GM23338 (cell line): ENCODE measurements around the gene PRKACA. TPM values are rescaled to one million over a fixed set of nuclear protein-coding genes. Genes with fewer than 3 reads are reported as not detected.

Experiments used
- ATAC-seq: fragments of 200-7000 bp; cut with Tn5 transposase; 3 replicates; pipeline ENCODE4 v1.9.1; 2020
- DNase-seq: peaks from one replicate; pipeline ENCODE4 v3.0.0-alpha.2; 2015; ENCODE audit warnings: low spot score
- H2AFZ ChIP-seq: fragments of 200-600 bp; sonication (generic); 2 replicates; pipeline ENCODE4 v1.8.0; 2016; ENCODE audit warnings: antibody characterized with exemption, mild to moderate bottlenecking, moderate library complexity
- H3F3A ChIP-seq: fragments of 200-600 bp; sonication (generic); replicated peaks from 2 replicates; pipeline ENCODE4 v1.8.0; 2017; ENCODE audit warnings: antibody characterized with exemption, mixed run types, low read depth
- H3K27ac ChIP-seq: fragments of 200-600 bp; sonication (generic); 2 replicates; pipeline ENCODE4 v1.6.1; 2016; ENCODE audit warnings: low read depth
- H3K27me3 ChIP-seq: fragments of 200-600 bp; sonication (generic); 2 replicates; pipeline ENCODE4 v1.8.0; 2016; ENCODE audit warnings: mild to moderate bottlenecking, mixed run types, moderate library complexity; ENCODE audit not compliant: insufficient read depth
- H3K36me3 ChIP-seq: fragments of 200-600 bp; sonication (generic); 2 replicates; pipeline ENCODE4 v1.8.0; 2016; ENCODE audit warnings: mild to moderate bottlenecking; ENCODE audit not compliant: insufficient read depth
- H3K4me1 ChIP-seq: fragments of 200-600 bp; sonication (generic); 2 replicates; pipeline ENCODE4 v1.8.0; 2016; ENCODE audit warnings: mild to moderate bottlenecking, moderate library complexity; ENCODE audit not compliant: insufficient read depth
- H3K4me2 ChIP-seq: fragments of 200-600 bp; sonication (generic); 2 replicates; pipeline ENCODE4 v1.7.1; 2017; ENCODE audit warnings: mixed run types
- H3K4me3 ChIP-seq: fragments of 200-600 bp; sonication (generic); 2 replicates; pipeline ENCODE4 v1.6.1; 2016; ENCODE audit warnings: mixed run types
- H3K79me2 ChIP-seq: fragments of 200-600 bp; sonication (generic); replicated peaks from 2 replicates; pipeline ENCODE4 v1.8.0; 2017; ENCODE audit warnings: mild to moderate bottlenecking; ENCODE audit not compliant: insufficient read depth
- H3K9me2 ChIP-seq: fragments of 200-600 bp; sonication (generic); 2 replicates; pipeline ENCODE4 v1.8.0; 2017; ENCODE audit not compliant: insufficient read depth
- H4K20me1 ChIP-seq: fragments of 200-600 bp; sonication (generic); replicated peaks from 2 replicates; pipeline ENCODE4 v1.8.0; 2017; ENCODE audit warnings: mild to moderate bottlenecking; ENCODE audit not compliant: insufficient read depth
- H3K27ac Mint-ChIP-seq: 2 replicates; pipeline ENCODE4 v1.8.0; 2020; ENCODE audit warnings: inconsistent platforms, mild to moderate bottlenecking, moderate library complexity, mixed read lengths
- H3K27me3 Mint-ChIP-seq: 3 replicates; pipeline ENCODE4 v1.8.0; 2022; ENCODE audit warnings: low read depth, mild to moderate bottlenecking, moderate library complexity, mixed read lengths, inconsistent platforms; ENCODE audit not compliant: insufficient read depth, poor library complexity
- H3K36me3 Mint-ChIP-seq: 3 replicates; pipeline ENCODE4 v1.8.0; 2021; ENCODE audit warnings: low read depth, mild to moderate bottlenecking, inconsistent platforms, moderate library complexity, mixed read lengths
- H3K4me1 Mint-ChIP-seq: 3 replicates; pipeline ENCODE4 v1.8.0; 2020; ENCODE audit warnings: mild to moderate bottlenecking, inconsistent platforms, mixed read lengths
- H3K4me3 Mint-ChIP-seq: 3 replicates; pipeline ENCODE4 v1.8.0; 2021; ENCODE audit warnings: moderate library complexity, mild to moderate bottlenecking, inconsistent platforms, mixed read lengths
- H3K9me3 Mint-ChIP-seq: 3 replicates; pipeline ENCODE4 v1.8.0; 2020; ENCODE audit warnings: moderate library complexity, mild to moderate bottlenecking, inconsistent platforms, mixed read lengths
- CREB1 ChIP-seq: fragments of 250-450 bp; sonication (Bioruptor Pico); IDR thresholded peaks from 2 replicates; pipeline ENCODE4 v1.5.0; 2020; ENCODE audit warnings: low read depth, mild to moderate bottlenecking, moderate library complexity
- CTCF ChIP-seq, 2 experiments: fragments of 200-600 bp in 1 of 2; sonication (generic) in 1 of 2; conservative IDR thresholded peaks; 2 replicates each; pipeline versions ENCODE4 v1.5.1 to v1.6.1; 2016 to 2017; ENCODE audit warnings: antibody characterized with exemption in 2 of 2, low read depth in 2 of 2, mild to moderate bottlenecking in 2 of 2, moderate library complexity in 1 of 2
- ETS1 ChIP-seq: IDR thresholded peaks from 2 replicates; pipeline ENCODE4 v1.6.1; 2016; ENCODE audit warnings: antibody characterized with exemption
- EZH2 ChIP-seq: fragments of 200-600 bp; sonication (generic); IDR thresholded peaks from one replicate; pipeline ENCODE4 v1.8.0; 2017; ENCODE audit warnings: antibody characterized with exemption, mild to moderate bottlenecking, low read depth; ENCODE audit not compliant: unreplicated experiment
- EZH2phosphoT487 ChIP-seq: fragments of 200-600 bp; sonication (generic); IDR thresholded peaks from one replicate; pipeline ENCODE4 v1.8.1; 2018; ENCODE audit warnings: antibody characterized with exemption; ENCODE audit not compliant: unreplicated experiment
- JUNB ChIP-seq: IDR thresholded peaks from one replicate; pipeline ENCODE4 v1.6.1; 2016; ENCODE audit warnings: antibody characterized with exemption; ENCODE audit not compliant: unreplicated experiment
- NANOG ChIP-seq: IDR thresholded peaks from 2 replicates; pipeline ENCODE4 v1.6.1; 2016; ENCODE audit warnings: antibody characterized with exemption, borderline replicate concordance
- POLR2AphosphoS5 ChIP-seq: IDR thresholded peaks from 2 replicates; pipeline ENCODE4 v1.6.1; 2016; ENCODE audit warnings: antibody characterized with exemption, low read depth
- REST ChIP-seq: IDR thresholded peaks from one replicate; pipeline ENCODE4 v1.6.1; 2018; ENCODE audit warnings: antibody characterized with exemption; ENCODE audit not compliant: unreplicated experiment
- STAT1 ChIP-seq: IDR thresholded peaks from one replicate; pipeline ENCODE4 v1.6.1; 2016; ENCODE audit warnings: antibody characterized with exemption; ENCODE audit not compliant: unreplicated experiment
- ZNF114 ChIP-seq: fragments of 250-450 bp; sonication (Bioruptor Pico); IDR thresholded peaks from 2 replicates; pipeline ENCODE4 v1.5.0; 2020; ENCODE audit warnings: mild to moderate bottlenecking, moderate library complexity
- ZNF331 ChIP-seq: fragments of 250-450 bp; sonication (Bioruptor Pico); IDR thresholded peaks from 2 replicates; pipeline ENCODE4 v1.5.0; 2020; ENCODE audit warnings: low read depth, mild to moderate bottlenecking, moderate library complexity
- ZNF462 ChIP-seq: fragments of 250-450 bp; sonication (Bioruptor Pico); IDR thresholded peaks from 2 replicates; pipeline ENCODE4 v1.5.0; 2020; ENCODE audit warnings: mild to moderate bottlenecking, moderate library complexity
- polyA plus RNA-seq: library from polyadenylated mRNA; unstranded; fragments of >200 nt; fragmentation: Nextera tagmentation; extraction: Ambion mirVana; gene quantifications from 2 replicates; pipeline ENCODE4 v1.2.1, GENCODE V29; 2016
- total RNA-seq: library from RNA; depleted of rRNA; stranded (reverse); fragments of >200 nt; shearing (Covaris generic); gene quantifications from 2 replicates; pipeline ENCODE4 v1.2.3, GENCODE V29; 2014

The PRKACA gene
- total and polyA plus RNA-seq, 2 experiments from 2014 or later: 13.0 to 31.3 TPM

- no peak overlapping the region for H2AFZ ChIP-seq
- H3K36me3 Mint-ChIP-seq: peaks cover 3% of the 10 kb centered on the region
- H3K4me1 Mint-ChIP-seq: peaks cover 35% of the 10 kb centered on the region
- no peak overlapping the region for H3K27ac ChIP-seq
- H3K36me3 ChIP-seq: no peaks in the 10 kb centered on the region; the same call in 1 of the 2 replicates
- TF ChIP-seq ZNF331 (no peak), ZNF462 (no peak), CREB1 (no peak), JUNB (no peak), ETS1 (no peak), STAT1 (no peak), ZNF114 (CRISPR knock-in tag) (no peak), NANOG (no peak), REST (no peak), POLR2AphosphoS5 (no peak), EZH2 (no peak), CTCF (conservative IDR thresholded peaks at IDR 0.05; ENCODE audit: low read depth in 2 of 2) (no peak), EZH2phosphoT487 (no peak)
- DNase-seq (no peak), ATAC-seq (no peak)
- H3K4me2 ChIP-seq: no peak overlapping the region
- peaks cover 21% of the 10 kb centered on the region for H3K27me3 Mint-ChIP-seq
- H3K4me3 ChIP-seq: no peak overlapping the region
- no peak overlapping the region for H3K4me3 Mint-ChIP-seq
- H3K79me2 ChIP-seq: no peaks in the 10 kb centered on the region
- H3K9me2 ChIP-seq: no peaks in the 10 kb centered on the region
- H3F3A ChIP-seq: peaks cover 12% of the 10 kb centered on the region; the same call in 1 of the 2 replicates
- H4K20me1 ChIP-seq: peaks cover 12% of the 10 kb centered on the region; the same call in 1 of the 2 replicates
- peaks cover 26% of the 10 kb centered on the region; the same call in 1 of the 2 replicates for H3K4me1 ChIP-seq
- peaks cover 3% of the 10 kb centered on the region; the same call in 1 of the 3 replicates for H3K9me3 Mint-ChIP-seq
- no peak overlapping the region for H3K27ac Mint-ChIP-seq
- H3K27me3 ChIP-seq: no peaks in the 10 kb centered on the region
Observed at GRCh38 chr19:14146789-14147216, 29.2 kb upstream of the PRKACA start.
